UCSD-AML1 (cell line): Measurements from ENCODE around the gene OR4C16.

ENCODE experiments used
- DNase-seq: peaks from one replicate; lab custom pipeline; 2025; ENCODE audit not compliant: unreplicated experiment; lab: John Stamatoyannopoulos, UW

OR4C16 gene, protein sequence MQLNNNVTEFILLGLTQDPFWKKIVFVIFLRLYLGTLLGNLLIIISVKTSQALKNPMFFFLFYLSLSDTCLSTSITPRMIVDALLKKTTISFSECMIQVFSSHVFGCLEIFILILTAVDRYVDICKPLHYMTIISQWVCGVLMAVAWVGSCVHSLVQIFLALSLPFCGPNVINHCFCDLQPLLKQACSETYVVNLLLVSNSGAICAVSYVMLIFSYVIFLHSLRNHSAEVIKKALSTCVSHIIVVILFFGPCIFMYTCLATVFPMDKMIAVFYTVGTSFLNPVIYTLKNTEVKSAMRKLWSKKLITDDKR

DNA sequence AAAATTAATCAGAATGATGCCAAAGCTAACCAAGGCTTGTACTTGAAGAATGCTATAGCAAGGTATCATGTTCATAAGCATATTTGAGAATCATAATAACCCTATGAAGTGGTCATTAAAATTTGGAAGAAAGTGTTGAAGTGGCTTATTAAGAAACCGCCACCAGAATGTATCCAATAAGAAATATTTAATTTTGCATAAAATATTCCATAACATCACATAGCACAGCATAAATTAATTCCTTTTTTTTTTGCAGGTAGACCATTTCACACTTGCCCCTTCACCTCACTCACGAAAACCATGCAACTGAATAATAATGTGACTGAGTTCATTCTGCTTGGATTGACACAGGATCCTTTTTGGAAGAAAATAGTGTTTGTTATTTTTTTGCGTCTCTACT lies at the start of gene OR4C16:
TSS of gene OR4C16 (plus strand) at position 301 of the 400 bp plus-strand sequence. CDS start at position 301, 0 bp downstream.
- no peak for DNase-seq

DNA sequence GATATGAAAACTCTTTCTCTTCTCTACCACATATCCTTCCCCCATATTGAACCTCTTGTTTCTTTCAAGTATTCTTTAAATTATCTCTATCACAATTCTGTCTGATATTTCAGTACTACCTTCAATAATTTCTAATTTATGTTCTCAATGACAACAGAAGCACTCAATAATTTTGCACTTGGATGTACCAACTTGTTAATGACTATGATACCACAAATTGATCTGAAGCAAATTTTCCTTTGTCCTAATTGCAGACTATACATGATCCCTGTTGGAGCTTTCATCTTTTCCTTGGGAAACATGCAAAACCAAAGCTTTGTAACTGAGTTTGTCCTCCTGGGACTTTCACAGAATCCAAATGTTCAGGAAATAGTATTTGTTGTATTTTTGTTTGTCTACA lies 17.8 kb upstream of the OR4C16 start, which contains the start of gene OR4C15:
TSS of gene OR4C15 (plus strand) at position 301 of the 400 bp plus-strand sequence. CDS start at position 301, 0 bp downstream.
- DNase-seq = no peak

DNA sequence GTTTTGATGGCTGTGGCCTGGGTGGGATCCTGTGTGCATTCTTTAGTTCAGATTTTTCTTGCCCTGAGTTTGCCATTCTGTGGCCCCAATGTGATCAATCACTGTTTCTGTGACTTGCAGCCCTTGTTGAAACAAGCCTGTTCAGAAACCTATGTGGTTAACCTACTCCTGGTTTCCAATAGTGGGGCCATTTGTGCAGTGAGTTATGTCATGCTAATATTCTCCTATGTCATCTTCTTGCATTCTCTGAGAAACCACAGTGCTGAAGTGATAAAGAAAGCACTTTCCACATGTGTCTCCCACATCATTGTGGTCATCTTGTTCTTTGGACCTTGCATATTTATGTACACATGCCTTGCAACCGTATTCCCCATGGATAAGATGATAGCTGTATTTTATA lies 620 bp downstream of the OR4C16 start:
- DNase-seq = no peak

DNA sequence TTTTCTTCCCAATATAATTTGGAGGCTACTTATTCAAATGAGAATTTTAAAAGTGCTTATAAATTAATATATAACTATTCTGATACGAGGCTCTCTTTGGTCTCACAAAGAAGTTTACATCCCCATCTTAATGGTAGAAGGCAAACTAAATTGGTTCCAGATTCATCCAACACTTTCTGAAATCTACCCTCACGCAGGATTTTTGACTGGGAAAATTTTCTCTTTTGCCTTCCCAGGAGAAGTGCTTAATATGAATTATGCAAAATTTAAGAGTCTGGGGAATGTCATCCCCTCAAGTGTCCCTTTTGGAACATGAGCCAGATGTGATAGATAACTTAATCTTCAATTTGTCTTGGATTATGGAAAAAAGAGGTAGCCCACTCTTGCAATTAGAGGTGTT lies 35.6 kb downstream of the OR4C16 start, which contains the start of gene OR4C11:
TSS of gene OR4C11 (minus strand) at position 101 of the 400 bp plus-strand sequence. CDS start 3,272 bp downstream, outside the sequence.
- no peak for DNase-seq
